DND-41 (cell line): Measurements from ENCODE around the gene RASGRP4.

Experiments
- EZH2 ChIP-seq: IDR thresholded peaks from 3 replicates; pipeline ENCODE4 v1.6.1; 2012; ENCODE audit warnings: borderline replicate concordance, low read depth, mild to moderate bottlenecking, moderate library complexity, low read length, inconsistent platforms; ENCODE audit not compliant: severe bottlenecking
- TF ChIP-seq, protein P1 (sequence below): IDR thresholded peaks from 2 replicates; pipeline ENCODE4 v1.5.1; 2012; ENCODE audit warnings: borderline replicate concordance, low read length, moderate library complexity, mild to moderate bottlenecking; ENCODE audit not compliant: poor library complexity, severe bottlenecking; ENCODE audit errors: extremely low read depth

DNA sequence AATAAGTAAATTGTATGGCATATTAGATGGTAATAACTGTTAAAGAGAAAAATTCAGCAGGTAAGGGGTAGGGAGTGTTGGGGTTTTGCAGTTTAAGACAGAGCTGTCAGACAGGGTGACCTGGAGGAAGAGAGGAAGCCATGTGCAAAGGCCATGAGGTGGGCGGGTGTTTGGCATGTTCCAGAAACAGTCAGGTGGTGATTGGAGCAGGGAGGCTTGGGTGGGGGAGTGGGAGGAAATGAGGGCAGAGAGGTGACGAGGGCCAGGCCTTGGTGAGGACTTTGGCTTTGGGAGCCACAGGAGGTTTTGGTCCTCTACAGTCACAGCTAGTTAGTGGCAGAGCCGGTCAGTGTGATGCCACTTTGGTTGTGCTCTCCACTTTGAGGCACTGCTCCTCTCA lies 27.6 kb upstream of the RASGRP4 start:
- TF ChIP-seq, protein P1, sequence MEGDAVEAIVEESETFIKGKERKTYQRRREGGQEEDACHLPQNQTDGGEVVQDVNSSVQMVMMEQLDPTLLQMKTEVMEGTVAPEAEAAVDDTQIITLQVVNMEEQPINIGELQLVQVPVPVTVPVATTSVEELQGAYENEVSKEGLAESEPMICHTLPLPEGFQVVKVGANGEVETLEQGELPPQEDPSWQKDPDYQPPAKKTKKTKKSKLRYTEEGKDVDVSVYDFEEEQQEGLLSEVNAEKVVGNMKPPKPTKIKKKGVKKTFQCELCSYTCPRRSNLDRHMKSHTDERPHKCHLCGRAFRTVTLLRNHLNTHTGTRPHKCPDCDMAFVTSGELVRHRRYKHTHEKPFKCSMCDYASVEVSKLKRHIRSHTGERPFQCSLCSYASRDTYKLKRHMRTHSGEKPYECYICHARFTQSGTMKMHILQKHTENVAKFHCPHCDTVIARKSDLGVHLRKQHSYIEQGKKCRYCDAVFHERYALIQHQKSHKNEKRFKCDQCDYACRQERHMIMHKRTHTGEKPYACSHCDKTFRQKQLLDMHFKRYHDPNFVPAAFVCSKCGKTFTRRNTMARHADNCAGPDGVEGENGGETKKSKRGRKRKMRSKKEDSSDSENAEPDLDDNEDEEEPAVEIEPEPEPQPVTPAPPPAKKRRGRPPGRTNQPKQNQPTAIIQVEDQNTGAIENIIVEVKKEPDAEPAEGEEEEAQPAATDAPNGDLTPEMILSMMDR, result no peak
- no peak for TF ChIP-seq EZH2
